Vagina (tissue), 2 donors: ENCODE results near the gene MRGPRF. TPM values are rescaled to one million over a fixed set of nuclear protein-coding genes. Genes with fewer than 3 reads are reported as not detected.

Experiments
- DNase-seq, 2 donors: peaks; one replicate each; pipeline ENCODE4 v3.0.0-alpha.2; 2017; ENCODE audit errors: extremely low spot score in 2 of 2
- H3K27ac ChIP-seq: fragments of 200-600 bp; sonication (generic); one replicate; pipeline ENCODE4 v1.5.1; 2019
- H3K27me3 ChIP-seq: fragments of 200-600 bp; sonication (generic); one replicate; pipeline ENCODE4 v1.5.1; 2019
- H3K36me3 ChIP-seq, 2 donors: fragments of 200-600 bp; sonication (generic); one replicate each; pipeline ENCODE4 v1.5.1; 2017 to 2019
- H3K4me1 ChIP-seq: fragments of 200-600 bp; sonication (generic); one replicate; pipeline ENCODE4 v1.5.1; 2019
- H3K4me3 ChIP-seq, 2 donors: fragments of 200-600 bp; sonication (generic); 1 replicate in 1 of 2; 2 replicates in 1 of 2; pipeline ENCODE4 v1.5.1; 2016 to 2019
- H3K9me3 ChIP-seq: fragments of 200-600 bp; sonication (generic); one replicate; pipeline ENCODE4 v1.5.1; 2019
- CTCF ChIP-seq, 3 experiments: fragments of 450-650 bp in 2 of 3; fragments of 200-600 bp in 1 of 3; sonication (generic) in 1 of 3; IDR thresholded peaks; one replicate each; pipeline ENCODE4 v1.5.1; 2017 to 2019; ENCODE audit warnings: antibody characterized with exemption in 3 of 3, mild to moderate bottlenecking in 2 of 3, moderate library complexity in 2 of 3
- POLR2A ChIP-seq, 2 donors: fragments of 450-650 bp; IDR thresholded peaks; one replicate each; pipeline ENCODE4 v1.6.1; 2017; ENCODE audit warnings: antibody characterized with exemption in 2 of 2, mild to moderate bottlenecking in 2 of 2, moderate library complexity in 2 of 2
- POLR2AphosphoS5 ChIP-seq, 2 donors: sonication (generic); formaldehyde crosslinking; IDR thresholded peaks; one replicate each; pipeline ENCODE4 v1.9.0; 2017; ENCODE audit warnings: antibody characterized with exemption in 2 of 2, mild to moderate bottlenecking in 2 of 2, low read depth in 1 of 2; ENCODE audit not compliant: insufficient read depth in 1 of 2
- intact Hi-C: fragments of 100-400 bp; cut with DNase I; formaldehyde crosslinking; loops from one replicate; pipeline ENCODE4 v1.15.1; 2023
- total RNA-seq: library from RNA; depleted of rRNA; stranded (reverse); fragments of >200 nt; gene quantifications from one replicate; pipeline ENCODE4 v1.2.3, GENCODE V29; 2016

The MRGPRF gene
- total RNA-seq, 1 donor from 2014 or later = 84.5 TPM

- Histone ChIP-seq H3K27ac (peak overlapping the region; percentile 95), H3K4me1 (peaks cover 53% of the 10 kb centered on the region), H3K4me3 (peak overlapping the region; percentile 62 to 63), H3K36me3 (no peaks in the 10 kb centered on the region), H3K27me3 (no peaks in the 10 kb centered on the region), H3K9me3 (no peaks in the 10 kb centered on the region)
- DNase-seq = no peak
- intact Hi-C loops = loop anchor here (5.0 kb wide), 2 partner anchors 36 to 76 kb away; partner anchors contain the start of gene TPCN2
- TF ChIP-seq POLR2AphosphoS5 (IDR thresholded peaks at IDR 0.05; ENCODE audit: insufficient read depth in 1 of 2, low read depth in 1 of 2) (no peak), CTCF (IDR thresholded peaks at IDR 0.05) (no peak), POLR2A (IDR thresholded peaks at IDR 0.05) (no peak)
Measured at GRCh38 chr11:69011624-69012091, 1.4 kb downstream of the MRGPRF start.

- H3K4me1 ChIP-seq = peaks cover 53% of the 10 kb centered on the region
- DNase-seq = no peak
- H3K27ac ChIP-seq = peak overlapping the region; percentile 95
- intact Hi-C loops = loop anchor here (5.0 kb wide), 2 partner anchors 36 to 76 kb away; partner anchors contain the start of gene TPCN2
- no peaks in the 10 kb centered on the region for H3K27me3 ChIP-seq
- no peaks in the 10 kb centered on the region for H3K9me3 ChIP-seq
- TF ChIP-seq POLR2A (IDR thresholded peaks at IDR 0.05) (peak in 1 of 2 donors; percentile 81), CTCF (IDR thresholded peaks at IDR 0.05) (no peak), POLR2AphosphoS5 (IDR thresholded peaks at IDR 0.05; ENCODE audit: insufficient read depth in 1 of 2, low read depth in 1 of 2) (peak in 1 of 2 donors; percentile 87)
- H3K4me3 ChIP-seq = peak overlapping the region; percentile 62 to 63
- H3K36me3 ChIP-seq = peaks cover 0 to 3% of the 10 kb centered on the region in 2 donors
Measured at GRCh38 chr11:69010964-69011623, 2.0 kb downstream of the MRGPRF start.

GRCh38 chr11:69010361-69010891, 2.6 kb downstream of the MRGPRF start:
- Histone ChIP-seq H3K4me1 (peaks cover 54% of the 10 kb centered on the region), H3K27me3 (no peaks in the 10 kb centered on the region)
- no peak for DNase-seq

GRCh38 chr11:69009441-69010211, 3.4 kb downstream of the MRGPRF start:
- Histone ChIP-seq H3K4me3 (peak overlapping the region; percentile 62 to 63), H3K27me3 (no peaks in the 10 kb centered on the region), H3K9me3 (no peaks in the 10 kb centered on the region), H3K27ac (peak overlapping the region; percentile 95), H3K4me1 (peaks cover 53% of the 10 kb centered on the region), H3K36me3 (peaks cover 5 to 17% of the 10 kb centered on the region in 2 donors)
- intact Hi-C loops = loop anchor here (5.0 kb wide), 2 partner anchors 38 to 78 kb away; partner anchors contain the start of gene TPCN2
- TF ChIP-seq POLR2A (IDR thresholded peaks at IDR 0.05) (no peak), POLR2AphosphoS5 (IDR thresholded peaks at IDR 0.05; ENCODE audit: insufficient read depth in 1 of 2, low read depth in 1 of 2) (no peak), CTCF (IDR thresholded peaks at IDR 0.05) (no peak)
- DNase-seq = no peak

More at GRCh38 chr11:69010361-69010891, 2.6 kb downstream of the MRGPRF start:
- intact Hi-C loops = loop anchor here (5.0 kb wide), 2 partner anchors 37 to 77 kb away; partner anchors contain the start of gene TPCN2
- peak overlapping the region; percentile 62 to 63 for H3K4me3 ChIP-seq
- peak overlapping the region; percentile 95 for H3K27ac ChIP-seq
- H3K9me3 ChIP-seq = no peaks in the 10 kb centered on the region
- H3K36me3 ChIP-seq = peaks cover 2 to 9% of the 10 kb centered on the region in 2 donors
- TF ChIP-seq CTCF (IDR thresholded peaks at IDR 0.05) (no peak), POLR2AphosphoS5 (IDR thresholded peaks at IDR 0.05; ENCODE audit: insufficient read depth in 1 of 2, low read depth in 1 of 2) (no peak), POLR2A (IDR thresholded peaks at IDR 0.05) (no peak)
